NOMO-1 treated with DMSO at 0.1 percent for 48 hours (cell line): Measurements from ENCODE around the gene RBM4B.
"Not testable (repeated sequence)": the region's sequence is repeated elsewhere in the genome, so short reads cannot be mapped to it uniquely, and the experiment has no call there.

Source experiments
- DNase-seq: peaks from one replicate; lab custom pipeline; 2025; ENCODE audit not compliant: unreplicated experiment; lab: John Stamatoyannopoulos, UW

Gene RBM4B, protein sequence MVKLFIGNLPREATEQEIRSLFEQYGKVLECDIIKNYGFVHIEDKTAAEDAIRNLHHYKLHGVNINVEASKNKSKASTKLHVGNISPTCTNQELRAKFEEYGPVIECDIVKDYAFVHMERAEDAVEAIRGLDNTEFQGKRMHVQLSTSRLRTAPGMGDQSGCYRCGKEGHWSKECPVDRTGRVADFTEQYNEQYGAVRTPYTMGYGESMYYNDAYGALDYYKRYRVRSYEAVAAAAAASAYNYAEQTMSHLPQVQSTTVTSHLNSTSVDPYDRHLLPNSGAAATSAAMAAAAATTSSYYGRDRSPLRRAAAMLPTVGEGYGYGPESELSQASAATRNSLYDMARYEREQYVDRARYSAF

GRCh38 chr11:66677599-66678375 is at the start of gene RBM4B:
RBM4B (minus strand) TSS chr11:66677887; CDS start chr11:66677079, 808 bp downstream.
- peak; percentile 94 for DNase-seq

DNA sequence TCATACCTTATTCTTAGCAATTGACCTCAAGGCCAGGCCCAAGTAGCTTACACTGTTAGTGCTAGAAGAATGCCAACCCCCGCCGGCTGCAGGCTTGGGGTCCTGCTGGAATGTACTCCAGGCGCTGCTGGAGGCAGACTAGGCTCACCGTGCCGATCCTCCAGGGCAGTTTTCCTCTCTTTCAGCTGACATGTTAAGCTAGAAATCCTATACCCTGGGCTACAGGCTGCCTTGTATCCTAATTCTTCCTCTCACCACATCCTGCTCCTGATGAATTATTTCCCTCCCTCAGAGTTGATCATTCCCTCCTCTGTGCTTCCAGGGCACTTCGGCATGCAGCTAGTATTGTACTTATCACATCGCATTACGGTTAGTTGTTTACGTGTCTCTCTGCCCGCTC is 48.0 kb upstream of the RBM4B start:
- no peak for DNase-seq

DNA sequence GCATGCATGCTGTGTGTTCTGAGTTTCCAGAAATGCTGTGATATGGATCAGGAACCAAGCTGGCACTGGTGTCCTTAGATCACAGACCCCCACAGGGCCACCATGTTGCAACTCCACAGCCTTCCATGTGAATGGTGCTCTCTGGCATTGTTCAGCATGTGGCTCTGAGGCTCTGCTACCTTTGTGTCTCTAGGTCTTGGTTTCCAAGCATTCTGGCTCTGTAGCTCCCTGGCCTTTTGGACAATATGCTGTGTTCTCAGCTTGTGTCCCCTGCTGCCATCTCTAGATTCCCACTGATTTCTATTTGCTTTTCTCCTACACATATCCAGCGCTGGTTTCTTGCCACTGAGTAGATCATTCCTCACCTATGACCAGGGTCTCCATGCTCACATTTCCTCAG is 47.4 kb upstream of the RBM4B start:
- no peak for DNase-seq

- DNase-seq: not testable (repeated sequence)
Observed at GRCh38 chr11:66724167-66724566, 46.5 kb upstream of the RBM4B start.

GRCh38 chr11:66723693-66724092 is 46.0 kb upstream of the RBM4B start:
- no peak for DNase-seq

- DNase-seq: no peak
Observed at GRCh38 chr11:66722745-66723651, 45.3 kb upstream of the RBM4B start.

- no peak for DNase-seq
Observed at GRCh38 chr11:66721939-66722338, 44.3 kb upstream of the RBM4B start.

DNA sequence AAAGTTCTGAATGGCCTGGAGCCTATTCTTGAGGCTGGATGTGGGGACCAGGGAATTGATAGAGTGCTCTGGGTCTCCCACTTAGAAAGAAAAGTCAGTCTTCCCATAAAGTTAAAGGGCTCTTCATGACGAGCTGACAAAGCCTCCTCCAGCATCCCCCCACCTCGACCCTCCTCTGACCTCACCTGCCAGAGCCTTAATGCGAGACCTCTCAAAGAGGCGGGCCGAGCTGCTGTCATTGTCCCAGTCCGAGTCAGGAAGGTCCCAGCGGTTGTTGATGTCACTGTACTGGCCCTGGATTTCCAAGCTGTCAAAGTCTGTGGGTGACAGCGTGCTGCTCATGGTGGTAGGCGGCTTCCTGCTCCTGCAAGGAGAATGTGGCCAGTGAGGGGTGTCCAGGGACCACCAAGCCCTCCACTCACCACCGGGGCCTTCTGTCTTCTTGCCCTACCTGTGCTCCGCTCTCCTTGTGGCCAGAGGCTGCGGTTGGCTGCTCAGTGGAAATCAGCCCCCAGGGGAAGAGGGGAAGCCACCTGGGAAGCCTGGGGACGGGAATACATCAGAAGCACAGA is 43.3 kb upstream of the RBM4B start:
- no peak for DNase-seq

- DNase-seq: no peak
Observed at GRCh38 chr11:66720223-66720898, 42.7 kb upstream of the RBM4B start.

DNA sequence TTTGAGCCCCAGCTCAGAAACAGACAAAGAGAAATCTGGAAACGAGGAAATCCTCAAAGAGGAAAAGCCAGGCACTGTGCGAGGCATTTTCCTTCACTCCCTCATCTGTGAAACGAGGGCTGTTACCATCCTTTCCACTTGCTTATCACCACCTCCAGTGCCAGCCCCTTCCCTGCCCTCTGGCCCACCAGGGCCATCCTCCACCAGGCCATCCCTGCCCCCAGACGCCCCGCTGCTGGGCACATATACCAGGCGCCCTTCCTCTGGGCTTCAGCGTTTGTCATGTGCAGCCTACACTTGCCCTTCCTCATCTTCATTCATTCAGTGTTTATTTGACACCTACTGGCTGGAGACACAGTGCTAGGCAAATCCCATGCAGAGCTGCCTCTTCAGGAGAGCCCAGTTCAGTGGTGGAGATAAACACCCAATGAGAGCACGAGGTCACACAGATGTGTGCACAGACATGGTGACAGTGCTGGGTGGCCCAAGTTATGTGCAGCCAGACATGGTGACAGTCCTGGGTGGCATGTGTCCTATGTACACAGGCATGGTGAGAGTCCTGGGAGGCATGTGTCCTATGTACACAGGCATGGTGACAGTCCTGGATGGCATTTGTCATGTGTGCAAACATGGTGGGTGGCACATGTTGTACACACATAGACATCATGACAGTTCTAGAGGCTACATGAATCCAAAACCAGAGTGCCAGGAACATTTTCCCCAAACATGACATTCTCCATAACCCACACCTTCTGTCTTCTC is 41.6 kb upstream of the RBM4B start:
- DNase-seq: no peak

DNA sequence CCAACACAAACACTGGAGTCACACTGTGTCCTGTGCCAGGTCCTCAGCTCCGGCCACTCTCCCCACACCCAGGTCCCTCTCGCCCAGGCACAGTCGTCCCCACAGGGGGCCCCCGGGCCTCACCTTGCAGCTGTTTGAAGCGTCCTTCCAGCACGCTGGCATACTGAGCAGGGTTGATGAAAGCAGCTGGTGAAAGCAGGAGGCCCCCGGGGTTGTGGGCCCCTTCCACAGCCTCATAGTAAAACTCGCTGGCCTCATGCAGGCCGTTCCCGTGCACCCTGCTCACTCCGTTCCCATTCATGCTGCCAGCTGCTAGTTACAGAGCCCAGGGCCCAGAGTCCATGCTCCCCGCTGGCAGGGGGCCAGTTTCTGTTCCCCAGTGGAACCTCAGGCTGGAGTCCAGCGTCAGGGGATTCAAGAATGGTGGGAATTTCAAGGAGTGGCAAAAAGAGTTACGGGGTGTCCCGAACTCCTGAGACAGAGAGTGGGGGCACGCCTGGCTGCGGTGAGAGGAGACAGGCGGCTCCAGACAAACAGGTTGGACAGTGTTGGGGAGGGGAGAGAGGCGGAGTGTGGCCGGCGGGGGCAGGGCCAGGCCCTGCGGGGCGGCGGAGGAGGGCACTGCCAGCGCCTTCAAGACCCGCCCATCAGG is 40.8 kb upstream of the RBM4B start:
- DNase-seq: no peak

- no peak for DNase-seq
Observed at GRCh38 chr11:66717925-66718319, 40.2 kb upstream of the RBM4B start.

DNA sequence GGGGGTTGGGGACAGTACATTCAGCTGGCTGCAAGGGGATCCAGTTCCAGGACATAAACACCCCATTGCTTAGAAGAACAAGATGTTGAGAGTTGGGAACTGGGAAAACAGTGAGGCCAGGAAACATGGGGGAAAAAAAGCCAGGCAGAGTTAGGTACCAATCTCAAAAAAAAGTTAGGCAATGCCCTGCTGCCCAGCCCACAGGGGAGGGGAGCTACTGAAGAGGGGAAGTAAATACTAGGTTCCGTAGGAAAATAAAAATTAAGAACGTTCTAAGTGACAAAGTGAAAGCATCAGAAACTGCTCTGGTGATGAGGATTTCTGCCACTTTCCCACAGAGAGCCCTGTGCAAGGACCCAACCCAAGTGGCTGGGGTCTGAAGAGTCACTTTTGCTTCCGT is 39.3 kb upstream of the RBM4B start:
- peak; percentile 31 for DNase-seq

DNA sequence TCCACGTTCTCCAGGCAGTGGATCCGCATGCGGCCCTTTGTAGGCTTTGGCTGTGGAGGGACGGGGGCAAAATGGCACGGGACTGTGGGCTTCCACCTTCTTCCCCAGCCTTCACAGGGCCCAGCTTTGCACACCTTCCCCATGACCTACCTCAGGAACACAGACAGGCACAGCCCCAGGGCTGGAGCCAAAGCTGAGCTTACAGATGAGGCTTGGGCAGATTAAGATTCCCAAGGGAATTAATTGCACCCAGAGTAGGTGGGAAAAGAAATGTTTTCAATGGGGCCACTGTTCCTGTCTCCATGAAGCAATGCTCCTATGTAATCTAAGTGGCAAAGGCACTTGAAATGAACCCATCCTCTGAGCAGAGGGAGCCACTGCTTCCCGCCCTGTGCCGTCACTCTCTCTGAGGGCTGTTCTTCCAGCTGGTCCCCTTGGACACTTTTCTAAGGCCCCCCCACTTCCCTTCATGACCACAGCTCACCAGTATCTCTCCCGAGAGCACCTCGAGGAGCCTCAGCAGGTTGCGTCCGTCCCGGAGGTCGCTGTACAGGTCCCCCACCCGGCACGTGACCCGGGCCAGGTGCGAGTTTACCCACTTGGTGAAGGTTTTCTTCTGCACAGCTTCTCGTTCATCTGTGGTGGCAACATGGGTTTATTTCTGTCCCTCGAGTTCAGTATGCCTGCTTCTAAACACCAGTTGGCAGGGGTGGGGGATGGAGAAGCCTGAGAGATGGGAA is 37.8 kb upstream of the RBM4B start:
- DNase-seq: no peak

GRCh38 chr11:66713746-66714480 is 36.2 kb upstream of the RBM4B start:
- DNase-seq: no peak

DNA sequence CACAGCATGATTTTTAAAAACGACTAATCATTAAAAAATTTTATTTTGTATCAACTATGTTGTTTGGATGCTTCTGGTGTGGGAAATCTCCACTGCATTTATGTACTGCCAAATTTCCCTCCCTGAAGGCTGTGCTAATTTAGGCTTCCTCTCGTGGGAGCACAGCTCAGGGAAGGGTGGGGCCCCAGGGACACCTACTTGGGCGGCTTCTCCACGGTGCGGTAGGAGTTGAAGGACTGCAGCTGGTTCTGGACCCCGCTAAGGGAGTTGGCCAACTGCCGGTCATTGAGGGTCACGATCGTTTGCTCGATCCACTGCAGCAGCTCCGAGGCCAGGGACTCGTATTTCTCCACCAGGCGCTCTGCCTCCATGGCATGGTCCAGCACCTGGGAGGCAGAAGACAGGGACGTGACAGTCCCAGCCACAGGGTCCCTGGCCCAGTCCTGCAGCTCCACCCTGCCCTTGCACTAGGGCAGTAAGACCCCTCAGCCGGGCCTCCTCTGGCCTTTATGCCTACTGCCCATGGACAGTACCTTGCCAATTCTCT is 32.8 kb upstream of the RBM4B start:
- DNase-seq: no peak

DNA sequence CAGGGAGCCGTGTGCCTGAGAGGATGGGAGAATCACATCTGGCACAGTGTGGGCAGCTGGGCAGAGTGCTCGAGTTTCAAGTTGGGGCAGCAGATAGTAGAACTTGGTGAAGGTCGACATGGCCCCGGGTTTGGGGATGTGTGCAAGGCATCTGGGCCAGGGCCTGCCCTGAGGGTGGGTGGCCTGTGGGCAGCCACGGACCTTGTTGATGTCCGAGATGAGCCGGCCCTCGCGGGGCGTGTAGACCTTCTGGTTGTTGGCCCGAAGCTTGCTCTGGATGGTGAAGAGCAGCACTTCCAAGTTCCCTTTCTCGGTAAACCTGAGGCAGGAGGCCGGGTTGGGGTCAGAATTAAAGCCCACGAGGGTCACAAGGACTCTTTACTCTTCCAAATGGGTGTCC is 31.0 kb upstream of the RBM4B start:
- DNase-seq: no peak

- DNase-seq: no peak
Observed at GRCh38 chr11:66708094-66708493, 30.4 kb upstream of the RBM4B start.
